Natural killer cell (primary cell): ENCODE data around the gene WNK2. TPM values are rescaled to one million over a fixed set of nuclear protein-coding genes. Genes with fewer than 3 reads are reported as not detected.

Experiments used
- ATAC-seq, 3 donors: fragments of 150-1000 bp in 2 of 3; fragments of 200-7000 bp in 1 of 3; cut with Tn5 transposase; 1 replicate in 1 of 3; 2 replicates in 2 of 3; pipeline ENCODE4 v1.10.0; 2021; ENCODE audit warnings: mild to moderate bottlenecking in 2 of 3, moderate library complexity in 2 of 3
- DNase-seq, 2 donors: peaks; one replicate each; pipeline versions ENCODE4 v3.0.0 to v3.0.0-alpha.2; 2013 to 2021; ENCODE audit warnings: mixed read lengths in 1 of 2
- H3K27ac ChIP-seq: one replicate; pipeline ENCODE4 v1.5.1; 2013; ENCODE audit warnings: mild to moderate bottlenecking, low read length
- H3K27me3 ChIP-seq: one replicate; pipeline ENCODE4 v1.6.1; 2013; ENCODE audit warnings: low read length; ENCODE audit not compliant: control insufficient read depth, insufficient read depth
- H3K36me3 ChIP-seq: one replicate; pipeline ENCODE4 v1.6.1; 2013; ENCODE audit warnings: low read length; ENCODE audit not compliant: control insufficient read depth, insufficient read depth
- H3K4me1 ChIP-seq: one replicate; pipeline ENCODE4 v1.6.1; 2013; ENCODE audit warnings: low read length; ENCODE audit not compliant: control insufficient read depth, insufficient read depth
- H3K4me3 ChIP-seq: one replicate; pipeline ENCODE4 v1.5.1; 2013; ENCODE audit warnings: low read length
- H3K9me3 ChIP-seq: one replicate; pipeline ENCODE4 v1.6.1; 2013; ENCODE audit warnings: low read length; ENCODE audit not compliant: control insufficient read depth, insufficient read depth
- H3K27ac Mint-ChIP-seq, 2 donors: one replicate each; pipeline ENCODE4 v1.8.0; 2022; ENCODE audit warnings: mild to moderate bottlenecking in 2 of 2, mixed read lengths in 2 of 2, moderate library complexity in 1 of 2
- H3K27me3 Mint-ChIP-seq, 2 donors: one replicate each; pipeline ENCODE4 v1.8.0; 2022; ENCODE audit warnings: low read depth in 2 of 2, mixed read lengths in 2 of 2
- H3K36me3 Mint-ChIP-seq: one replicate; pipeline ENCODE4 v1.8.0; 2022; ENCODE audit warnings: mixed read lengths
- H3K4me1 Mint-ChIP-seq, 2 donors: one replicate each; pipeline ENCODE4 v1.8.0; 2022; ENCODE audit warnings: mixed read lengths in 2 of 2
- H3K4me3 Mint-ChIP-seq: one replicate; pipeline ENCODE4 v1.8.0; 2022; ENCODE audit warnings: mild to moderate bottlenecking, moderate library complexity, mixed read lengths
- H3K9me3 Mint-ChIP-seq, 2 donors: one replicate each; pipeline ENCODE4 v1.8.0; 2022; ENCODE audit warnings: mixed read lengths in 2 of 2
- WGBS: methylation state at CpG from one replicate; pipeline ENCODE4 v1.1.7; 2013; ENCODE audit warnings: missing lambda C conversion rate; ENCODE audit not compliant: insufficient coverage; 5-methylcytosine and 5-hydroxymethylcytosine counted together
- intact Hi-C: fragments of 100-400 bp; cut with micrococcal nuclease; formaldehyde crosslinking; loops from one replicate; pipeline ENCODE4 v1.14.2; 2022
- total RNA-seq, 4 donors: library from RNA; stranded (reverse); fragments of 120-200 nt in 1 of 4; gene quantifications; one replicate each; pipeline versions ENCODE4 v1.2.3 to v1.2.4, GENCODE V29; 2013 to 2022
- TF ChIP-seq, protein P1 (sequence below): fragments of 200-600 bp; IDR thresholded peaks from one replicate; pipeline ENCODE4 v1.8.0; 2022; ENCODE audit warnings: antibody characterized with exemption

WNK2 gene
- total RNA-seq, 3 donors from 2014 or later (not counting 1 experiment from before 2014, with no cell fraction given), result 0.25 TPM; not detected in 2

DNA sequence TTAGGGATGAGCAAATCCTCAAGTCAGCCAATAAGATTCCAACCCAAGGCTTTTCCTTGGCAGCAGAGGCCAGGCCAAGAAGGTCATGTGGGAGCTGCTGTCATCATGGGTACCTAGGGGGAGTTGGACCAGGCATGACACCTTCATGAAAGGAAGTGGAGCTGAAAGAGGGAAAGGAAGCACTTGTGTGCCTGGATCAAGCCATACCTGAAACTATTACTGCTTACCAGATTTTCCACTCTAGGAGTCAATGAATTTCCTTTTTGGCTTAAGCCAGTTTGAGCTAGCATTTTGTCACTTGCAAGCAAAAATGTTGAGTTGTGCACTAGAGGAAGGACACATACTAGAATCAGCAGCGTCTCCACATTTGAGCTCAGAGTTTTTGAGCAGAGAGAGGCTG lies 14.5 kb upstream of the WNK2 start:
- WGBS, result 95% methylated on average over 1 of the region's 1 CpG
- TF ChIP-seq, protein P1, sequence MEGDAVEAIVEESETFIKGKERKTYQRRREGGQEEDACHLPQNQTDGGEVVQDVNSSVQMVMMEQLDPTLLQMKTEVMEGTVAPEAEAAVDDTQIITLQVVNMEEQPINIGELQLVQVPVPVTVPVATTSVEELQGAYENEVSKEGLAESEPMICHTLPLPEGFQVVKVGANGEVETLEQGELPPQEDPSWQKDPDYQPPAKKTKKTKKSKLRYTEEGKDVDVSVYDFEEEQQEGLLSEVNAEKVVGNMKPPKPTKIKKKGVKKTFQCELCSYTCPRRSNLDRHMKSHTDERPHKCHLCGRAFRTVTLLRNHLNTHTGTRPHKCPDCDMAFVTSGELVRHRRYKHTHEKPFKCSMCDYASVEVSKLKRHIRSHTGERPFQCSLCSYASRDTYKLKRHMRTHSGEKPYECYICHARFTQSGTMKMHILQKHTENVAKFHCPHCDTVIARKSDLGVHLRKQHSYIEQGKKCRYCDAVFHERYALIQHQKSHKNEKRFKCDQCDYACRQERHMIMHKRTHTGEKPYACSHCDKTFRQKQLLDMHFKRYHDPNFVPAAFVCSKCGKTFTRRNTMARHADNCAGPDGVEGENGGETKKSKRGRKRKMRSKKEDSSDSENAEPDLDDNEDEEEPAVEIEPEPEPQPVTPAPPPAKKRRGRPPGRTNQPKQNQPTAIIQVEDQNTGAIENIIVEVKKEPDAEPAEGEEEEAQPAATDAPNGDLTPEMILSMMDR, result no peak
- Histone ChIP-seq H3K36me3 (no peaks in the 10 kb centered on the region), H3K9me3 (no peaks in the 10 kb centered on the region), H3K4me3 (no peak overlapping the region), H3K27me3 (no peaks in the 10 kb centered on the region), H3K4me1 (no peaks in the 10 kb centered on the region), H3K27ac (no peak overlapping the region)
- Mint-ChIP-seq H3K27me3 (peaks cover 0 to 8% of the 10 kb centered on the region in 2 donors), H3K9me3 (no peaks in the 10 kb centered on the region), H3K4me3 (no peak overlapping the region), H3K27ac (no peak overlapping the region), H3K4me1 (peaks cover 5 to 6% of the 10 kb centered on the region in 2 donors), H3K36me3 (no peaks in the 10 kb centered on the region)
- intact Hi-C loops, result no loop called here
- DNase-seq (no peak), ATAC-seq (no peak)

DNA sequence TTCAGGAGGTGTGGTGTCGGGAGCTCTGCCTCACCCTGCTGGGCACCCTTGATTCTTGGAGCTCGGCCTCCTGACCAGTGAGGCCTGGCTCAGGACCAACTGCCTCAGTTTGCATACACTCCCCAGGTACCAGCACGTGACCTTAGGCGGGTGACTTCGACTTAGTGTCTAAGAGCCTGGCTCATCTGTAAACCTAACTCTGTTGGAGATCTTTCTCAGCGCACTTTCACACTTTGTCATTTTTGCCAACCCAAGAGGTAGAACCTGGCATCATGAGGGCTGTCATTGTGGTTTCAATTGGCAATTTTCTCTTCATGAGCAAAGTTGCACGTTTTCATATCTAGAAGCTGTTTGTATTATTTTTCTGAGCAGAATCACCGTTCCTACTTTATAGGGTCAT lies 13.4 kb upstream of the WNK2 start:
- Histone ChIP-seq H3K9me3 (no peaks in the 10 kb centered on the region), H3K36me3 (no peaks in the 10 kb centered on the region), H3K4me1 (no peaks in the 10 kb centered on the region), H3K27ac (no peak overlapping the region), H3K4me3 (no peak overlapping the region), H3K27me3 (no peaks in the 10 kb centered on the region)
- TF ChIP-seq, protein P1, result no peak
- peaks cover 5 to 6% of the 10 kb centered on the region in 2 donors for H3K4me1 Mint-ChIP-seq
- H3K36me3 Mint-ChIP-seq, result no peaks in the 10 kb centered on the region
- intact Hi-C loops, result no loop called here
- peaks cover 0 to 3% of the 10 kb centered on the region in 2 donors for H3K27me3 Mint-ChIP-seq
- DNase-seq, result no peak
- ATAC-seq, result peak in 1 of 3 donors; percentile 31
- no peak overlapping the region for H3K4me3 Mint-ChIP-seq
- H3K9me3 Mint-ChIP-seq, result no peaks in the 10 kb centered on the region
- WGBS, result 87% methylated on average over 8 of the region's 8 CpGs
- no peak overlapping the region for H3K27ac Mint-ChIP-seq

DNA sequence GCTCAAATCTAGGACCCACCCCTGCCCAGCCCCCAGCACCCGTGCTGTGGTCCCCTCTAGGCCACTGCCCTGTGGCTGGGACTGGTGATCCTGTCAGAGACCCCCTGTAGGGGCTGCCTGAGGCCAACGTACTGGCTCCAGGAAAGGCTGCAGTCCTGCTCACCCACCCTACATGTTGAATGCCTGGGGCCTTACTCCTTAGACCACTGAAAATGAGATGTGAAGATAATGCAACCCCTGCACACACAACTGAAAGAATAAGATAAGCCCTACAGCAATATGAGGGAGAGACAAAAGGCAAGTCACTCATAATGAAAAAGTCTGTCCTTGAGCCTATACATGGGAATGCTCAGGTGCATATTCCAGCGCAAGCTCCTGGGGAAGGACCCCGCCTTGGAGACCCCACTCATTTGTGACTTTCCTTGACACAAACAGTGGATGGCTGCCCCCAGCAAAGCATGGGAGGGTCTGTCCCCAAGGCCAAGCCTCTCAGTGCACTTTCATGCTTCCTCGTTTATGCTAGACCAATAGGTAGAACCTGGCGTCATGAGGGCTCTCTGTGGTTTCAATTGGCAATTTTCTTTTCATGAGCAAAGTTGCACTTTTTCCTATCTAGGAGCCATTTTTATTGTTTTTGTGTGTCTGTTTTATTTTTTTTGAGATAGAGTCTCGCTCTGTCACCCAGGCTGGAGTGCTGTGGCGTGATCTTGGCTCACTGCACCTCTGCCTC lies 12.5 kb upstream of the WNK2 start:
- Histone ChIP-seq H3K4me1 (no peaks in the 10 kb centered on the region), H3K4me3 (no peak overlapping the region), H3K27ac (no peak overlapping the region), H3K27me3 (no peaks in the 10 kb centered on the region), H3K9me3 (no peaks in the 10 kb centered on the region), H3K36me3 (no peaks in the 10 kb centered on the region)
- ATAC-seq (no peak), DNase-seq (no peak)
- TF ChIP-seq, protein P1, result no peak
- H3K36me3 Mint-ChIP-seq, result no peaks in the 10 kb centered on the region
- 77% methylated on average over 8 of the region's 8 CpGs for WGBS
- H3K4me3 Mint-ChIP-seq, result no peak overlapping the region
- H3K27me3 Mint-ChIP-seq, result peaks cover 0 to 3% of the 10 kb centered on the region in 2 donors
- H3K9me3 Mint-ChIP-seq, result no peaks in the 10 kb centered on the region
- H3K27ac Mint-ChIP-seq, result no peak overlapping the region
- intact Hi-C loops, result no loop called here
- peaks cover 5 to 6% of the 10 kb centered on the region in 2 donors for H3K4me1 Mint-ChIP-seq
